Osteocyte (in vitro differentiated cells): Measurements from ENCODE around the gene SLC41A3. TPM values are rescaled to one million over a fixed set of nuclear protein-coding genes. Genes with fewer than 3 reads are reported as not detected.

ENCODE experiments used
- DNase-seq: peaks from one replicate; pipeline ENCODE4 v3.0.0; 2021; ENCODE audit warnings: mixed read lengths; ENCODE audit not compliant: unreplicated experiment; ENCODE audit errors: extremely low spot score
- H3K27ac Mint-ChIP-seq: one replicate; pipeline ENCODE4 v1.8.0; 2021; ENCODE audit warnings: mild to moderate bottlenecking, mixed read lengths; ENCODE audit not compliant: unreplicated experiment
- H3K27me3 Mint-ChIP-seq: one replicate; pipeline ENCODE4 v1.8.0; 2021; ENCODE audit warnings: mixed read lengths; ENCODE audit not compliant: unreplicated experiment
- H3K36me3 Mint-ChIP-seq: one replicate; pipeline ENCODE4 v1.8.0; 2021; ENCODE audit warnings: mixed read lengths; ENCODE audit not compliant: unreplicated experiment
- H3K4me1 Mint-ChIP-seq: one replicate; pipeline ENCODE4 v1.8.0; 2021; ENCODE audit warnings: mixed read lengths; ENCODE audit not compliant: unreplicated experiment
- H3K4me3 Mint-ChIP-seq: one replicate; pipeline ENCODE4 v1.8.0; 2021; ENCODE audit warnings: mild to moderate bottlenecking, moderate library complexity, mixed read lengths; ENCODE audit not compliant: unreplicated experiment
- H3K9me3 Mint-ChIP-seq: one replicate; pipeline ENCODE4 v1.8.0; 2021; ENCODE audit warnings: mixed read lengths; ENCODE audit not compliant: unreplicated experiment
- CTCF ChIP-seq: fragments of 200-600 bp; sonication (generic); IDR thresholded peaks from 2 replicates; pipeline ENCODE4 v1.5.0; 2021; ENCODE audit warnings: antibody characterized with exemption, mild to moderate bottlenecking, moderate library complexity
- total RNA-seq: library from RNA; stranded (reverse); gene quantifications from 2 replicates; pipeline ENCODE4 v1.2.1, GENCODE V29; 2021

Gene SLC41A3
- total RNA-seq, 1 donor from 2014 or later: 80.6 TPM

DNA sequence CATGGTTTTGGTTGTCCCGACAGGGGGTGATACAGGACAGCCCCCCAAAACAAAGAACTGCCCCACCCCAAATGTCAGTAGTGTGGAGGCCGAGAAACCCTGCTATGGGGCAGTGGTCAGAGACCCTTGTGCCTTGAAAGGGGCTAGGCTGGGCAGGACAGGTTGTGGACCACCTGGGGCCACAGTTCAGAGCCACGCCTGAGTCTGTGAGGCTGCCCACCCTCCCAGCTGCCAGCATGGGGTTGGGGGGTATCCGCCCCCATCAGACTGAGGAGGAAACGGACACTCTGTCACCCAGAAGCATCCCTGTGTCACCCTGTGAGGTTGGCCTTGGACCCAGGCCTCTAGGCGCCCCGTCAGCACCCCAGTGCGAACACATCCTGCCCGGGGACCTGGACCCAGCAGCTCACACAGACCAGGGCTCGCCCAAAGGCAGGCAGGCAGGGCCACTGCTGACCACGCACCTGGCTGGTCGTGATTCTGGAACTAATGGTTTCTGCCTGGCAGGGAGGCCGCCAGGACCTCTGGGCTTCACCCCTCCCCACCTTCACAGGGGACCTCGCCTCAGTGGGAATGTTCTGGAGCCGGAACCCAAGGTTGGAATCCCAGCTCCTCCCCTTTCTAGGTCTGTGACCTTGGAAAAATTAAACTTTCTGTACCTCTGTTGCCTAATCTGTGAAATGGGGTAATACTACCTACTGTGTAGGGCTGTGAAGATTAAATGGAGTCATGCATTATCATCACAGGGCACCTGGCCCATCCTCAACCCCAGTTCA is 1.4 kb downstream of the SLC41A3 start:
- Mint-ChIP-seq H3K9me3 (peaks cover 10% of the 10 kb centered on the region), H3K27ac (peak overlapping the region; percentile 64), H3K4me3 (peak overlapping the region; percentile 85), H3K4me1 (peaks cover 10% of the 10 kb centered on the region), H3K36me3 (peaks cover 6% of the 10 kb centered on the region), H3K27me3 (no peaks in the 10 kb centered on the region)
- no peak for DNase-seq
- TF ChIP-seq CTCF: no peak

DNA sequence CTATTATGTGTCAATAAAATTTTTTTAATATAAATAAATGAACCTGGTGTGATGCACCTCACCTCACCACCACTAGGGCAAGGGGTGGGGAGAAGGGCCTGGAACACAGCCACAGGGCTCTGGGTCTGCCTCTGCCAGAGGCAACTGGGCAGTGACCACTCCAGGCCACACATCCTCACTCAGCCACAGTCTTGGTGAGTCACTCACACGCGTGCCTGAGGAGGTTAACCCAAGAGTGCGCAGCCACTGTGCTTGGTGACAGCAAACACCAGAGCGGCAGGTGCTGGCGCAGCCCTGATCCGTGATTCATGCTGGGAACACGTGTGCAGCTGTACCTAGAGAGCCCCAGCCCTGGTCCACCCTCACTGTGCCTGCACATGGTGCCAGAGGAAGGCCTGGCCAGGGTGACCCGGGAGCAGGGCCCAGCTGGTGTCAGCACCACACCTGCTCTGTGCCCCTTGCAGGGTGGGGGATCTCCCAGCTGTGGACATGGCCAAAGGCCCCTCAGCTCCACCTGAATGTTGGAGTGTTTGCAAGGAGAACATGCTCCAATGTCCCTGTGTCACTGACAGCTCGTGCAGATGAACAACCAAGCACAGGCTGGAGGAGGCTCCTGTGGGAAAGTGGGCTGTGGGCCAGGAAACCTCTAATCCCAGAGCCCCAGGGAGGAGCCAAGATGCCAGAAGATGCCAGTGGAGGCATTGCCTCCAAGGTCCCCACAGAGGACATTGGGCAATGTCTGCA is 2.1 kb downstream of the SLC41A3 start:
- Mint-ChIP-seq H3K27me3 (no peaks in the 10 kb centered on the region), H3K36me3 (peaks cover 6% of the 10 kb centered on the region), H3K27ac (no peak overlapping the region), H3K9me3 (peaks cover 10% of the 10 kb centered on the region), H3K4me3 (no peak overlapping the region), H3K4me1 (peaks cover 10% of the 10 kb centered on the region)
- peak; percentile 36 for TF ChIP-seq CTCF
- no peak for DNase-seq

DNA sequence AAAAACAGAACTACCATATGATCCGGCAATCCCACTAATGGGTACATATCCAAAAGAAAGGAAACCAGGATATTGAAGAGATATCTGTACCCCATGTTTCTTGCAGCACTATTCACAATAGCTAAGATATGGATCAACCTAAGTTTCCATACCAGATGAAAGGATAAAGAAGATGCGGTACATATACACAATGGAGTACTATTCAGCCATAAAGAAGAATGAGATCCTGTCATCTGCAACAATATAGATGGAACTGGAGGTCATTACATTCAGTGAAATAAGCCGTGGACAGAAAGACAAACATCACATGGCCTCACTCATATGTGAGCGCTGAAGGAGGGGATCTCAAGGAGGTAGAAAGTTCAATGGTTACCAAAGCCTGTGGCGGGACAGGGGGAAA is 3.0 kb downstream of the SLC41A3 start:
- Mint-ChIP-seq H3K27me3 (no peaks in the 10 kb centered on the region), H3K4me1 (peaks cover 10% of the 10 kb centered on the region), H3K4me3 (no peak overlapping the region), H3K36me3 (peaks cover 6% of the 10 kb centered on the region), H3K27ac (no peak overlapping the region), H3K9me3 (peaks cover 10% of the 10 kb centered on the region)
- no peak for DNase-seq
- TF ChIP-seq CTCF: no peak

GRCh38 chr3:126078866-126079265 is 5.1 kb downstream of the SLC41A3 start:
- no peak for TF ChIP-seq CTCF

DNA sequence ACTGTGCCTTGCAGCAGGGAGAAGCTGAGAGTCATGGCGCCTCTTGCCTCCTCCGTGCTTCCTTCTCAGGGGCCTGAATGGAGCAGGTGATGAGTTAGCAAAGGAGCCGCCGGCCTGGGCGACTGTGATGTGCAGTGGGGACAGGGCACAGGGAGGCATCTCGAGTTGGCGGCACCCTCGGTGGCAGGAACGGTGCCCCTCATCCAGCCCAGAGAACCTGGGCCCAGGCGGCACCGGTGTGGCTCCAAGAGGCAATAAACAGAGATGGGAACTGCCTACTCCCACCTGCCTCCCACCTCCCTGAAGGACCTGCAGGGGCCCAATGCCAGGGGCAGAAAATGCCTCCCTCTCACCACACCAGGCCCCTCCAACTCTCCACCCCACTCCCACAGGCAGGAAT is 6.2 kb downstream of the SLC41A3 start:
- Mint-ChIP-seq H3K27me3 (no peaks in the 10 kb centered on the region), H3K9me3 (peaks cover 22% of the 10 kb centered on the region), H3K36me3 (peaks cover 8% of the 10 kb centered on the region), H3K4me1 (peaks cover under 1% of the 10 kb centered on the region), H3K27ac (no peak overlapping the region), H3K4me3 (no peak overlapping the region)
- TF ChIP-seq CTCF: no peak
- DNase-seq: no peak

More at GRCh38 chr3:126078866-126079265, 5.1 kb downstream of the SLC41A3 start:
- Mint-ChIP-seq H3K4me3 (no peak overlapping the region), H3K36me3 (peaks cover 6% of the 10 kb centered on the region), H3K27ac (no peak overlapping the region), H3K27me3 (no peaks in the 10 kb centered on the region), H3K9me3 (peaks cover 15% of the 10 kb centered on the region), H3K4me1 (peaks cover 5% of the 10 kb centered on the region)
- DNase-seq: no peak
